ENCODE measurements around the gene EFCAB6.

EFCAB6 gene

GRCh38 chr22:43835166-43835565 lies 23.1 kb upstream of the EFCAB6 start:
- DNase-seq (ENCODE audit: low spot score) = no peak
- TF ChIP-seq CTCF (IDR thresholded peaks at IDR 0.05; ENCODE audit: extremely low read depth, missing control alignments) = no peak

GRCh38 chr22:43833286-43834240 lies 21.5 kb upstream of the EFCAB6 start:
- DNase-seq (ENCODE audit: low spot score) = no peak

DNA sequence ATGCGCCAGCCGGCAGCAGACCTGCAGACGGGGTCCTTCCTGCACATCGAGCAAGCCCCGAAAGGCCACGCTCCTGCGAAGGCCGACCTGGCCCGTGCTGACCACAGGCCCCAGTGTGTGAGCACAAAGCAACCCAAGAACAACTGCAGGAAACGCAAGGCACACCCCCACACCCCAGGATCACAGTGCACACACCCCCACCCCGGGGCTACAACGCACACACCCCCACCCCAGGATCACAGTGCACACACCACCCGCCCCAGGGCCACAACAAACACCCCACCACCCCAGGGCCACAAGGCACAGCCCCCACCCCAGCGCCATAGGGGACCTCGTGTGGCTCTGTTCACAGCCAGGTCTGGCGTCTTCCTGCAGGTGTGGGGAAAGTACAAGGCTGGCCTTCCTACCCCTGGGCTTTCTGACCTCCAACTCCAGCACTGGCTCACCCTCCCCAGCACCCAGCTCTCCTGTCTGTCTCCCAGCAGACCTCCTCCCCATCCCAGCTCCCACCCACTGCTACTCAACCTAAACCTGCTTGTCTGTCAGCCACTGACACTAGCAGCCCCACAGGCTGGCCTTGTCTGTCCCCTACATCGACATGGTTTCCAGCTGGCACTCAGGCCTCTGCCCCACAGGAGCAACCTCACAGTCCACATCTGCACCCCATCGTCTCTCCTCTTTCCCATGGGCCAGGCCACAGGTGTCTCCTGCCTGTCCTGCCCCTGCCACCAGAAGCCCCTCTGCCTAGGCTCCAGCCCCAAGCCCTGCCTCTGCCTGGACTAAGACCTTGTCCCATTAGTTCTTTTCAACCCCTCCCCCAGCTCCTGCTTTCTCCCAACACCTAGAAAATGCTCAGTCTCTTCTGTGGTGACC lies 20.5 kb upstream of the EFCAB6 start:
- TF ChIP-seq CTCF (IDR thresholded peaks at IDR 0.05; ENCODE audit: extremely low read depth, missing control alignments) = no peak
- DNase-seq (ENCODE audit: low spot score) = no peak

More at GRCh38 chr22:43833286-43834240, 21.5 kb upstream of the EFCAB6 start:
- TF ChIP-seq CTCF (IDR thresholded peaks at IDR 0.05; ENCODE audit: extremely low read depth, missing control alignments) = no peak

- DNase-seq (ENCODE audit: low spot score) = no peak
- no peak for TF ChIP-seq CTCF (IDR thresholded peaks at IDR 0.05; ENCODE audit: extremely low read depth, missing control alignments)
Measured at GRCh38 chr22:43831561-43832392, 19.7 kb upstream of the EFCAB6 start.

DNA sequence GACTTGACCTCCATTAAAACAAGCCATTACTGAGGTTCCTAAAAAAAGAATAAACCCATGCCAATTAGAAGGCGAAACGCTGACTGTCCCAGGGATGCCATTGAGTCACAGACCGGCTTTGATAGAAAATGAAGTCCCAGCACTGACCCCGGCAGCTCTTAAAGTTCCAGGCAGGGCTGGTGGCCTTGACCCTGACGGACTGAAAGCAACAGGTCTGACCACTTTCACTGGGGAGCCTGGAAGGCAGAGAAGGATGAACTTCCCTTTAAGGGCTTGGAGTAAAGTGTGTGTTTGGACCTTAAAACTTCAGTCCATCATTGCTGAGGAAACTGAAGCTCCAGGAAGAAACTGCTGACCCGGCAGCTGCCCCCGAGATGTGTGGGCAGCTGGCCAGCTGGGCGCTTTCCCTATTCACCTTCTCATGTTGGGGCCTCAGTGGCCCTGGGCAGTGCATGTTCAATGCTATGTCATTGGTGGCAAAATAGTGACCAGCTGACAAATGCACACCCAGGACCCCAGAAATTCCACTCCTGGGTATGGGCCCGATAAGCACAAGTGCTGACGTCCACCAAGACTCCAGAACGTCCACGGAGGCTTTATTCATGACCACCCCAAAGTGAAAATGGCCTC lies 18.9 kb upstream of the EFCAB6 start:
- TF ChIP-seq CTCF (IDR thresholded peaks at IDR 0.05; ENCODE audit: extremely low read depth, missing control alignments) = no peak
- no peak for DNase-seq (ENCODE audit: low spot score)

- no peak for TF ChIP-seq CTCF (IDR thresholded peaks at IDR 0.05; ENCODE audit: extremely low read depth, missing control alignments)
- no peak for DNase-seq (ENCODE audit: low spot score)
Measured at GRCh38 chr22:43829904-43830851, 18.1 kb upstream of the EFCAB6 start.

Measured in GM20000 (cell line).